ENCODE measurements around the gene XRRA1.

The XRRA1 gene

DNA sequence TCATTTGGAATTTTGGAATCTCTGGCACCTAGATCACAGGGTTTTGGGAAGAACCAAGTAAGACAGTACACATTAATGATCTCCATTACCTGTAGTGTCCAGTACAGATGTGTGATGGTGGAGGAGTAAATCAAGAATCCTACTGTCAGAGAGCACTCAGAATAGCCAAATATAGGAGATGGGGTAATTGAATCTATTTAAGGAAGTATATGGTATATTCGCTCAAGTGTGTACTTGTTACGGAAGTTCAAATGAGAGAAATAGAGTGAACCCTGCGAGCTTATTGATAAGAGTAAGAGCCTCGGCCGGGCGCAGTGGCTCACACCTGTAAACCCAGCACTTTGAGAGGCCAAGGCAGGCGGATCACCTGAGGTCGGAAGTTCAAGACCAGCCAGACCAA, 2.3 kb upstream of the XRRA1 start:
- no peak for DNase-seq (ENCODE audit: low spot score)

DNA sequence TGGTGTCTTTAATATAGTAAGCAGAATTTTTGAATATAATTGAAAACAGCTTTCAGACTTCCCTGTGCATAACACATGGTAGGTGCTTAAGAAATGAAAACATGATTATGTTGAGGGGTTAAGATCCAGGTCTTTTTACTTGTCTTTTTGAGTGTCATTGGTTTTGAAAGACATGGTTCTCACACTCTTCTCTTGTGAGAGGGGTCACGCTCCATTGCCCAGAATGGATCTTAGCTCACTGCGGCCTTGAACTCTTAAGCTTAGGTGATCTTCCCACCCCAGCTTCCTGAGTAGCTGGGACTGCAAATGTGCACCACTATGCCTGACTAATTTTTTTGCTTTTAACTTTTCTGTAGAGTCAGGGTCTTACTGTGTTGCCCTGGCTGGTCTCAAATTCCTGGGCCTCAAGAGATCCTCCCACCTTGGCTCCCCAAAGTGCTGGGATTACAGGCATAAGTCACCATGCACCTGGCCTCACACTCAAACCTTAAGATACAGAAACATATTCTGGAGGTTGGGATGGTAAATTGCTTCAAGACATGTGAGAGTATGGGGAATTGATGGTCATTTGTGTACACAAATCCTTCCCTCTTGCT, 1.6 kb upstream of the XRRA1 start:
- DNase-seq (ENCODE audit: low spot score) = no peak

DNA sequence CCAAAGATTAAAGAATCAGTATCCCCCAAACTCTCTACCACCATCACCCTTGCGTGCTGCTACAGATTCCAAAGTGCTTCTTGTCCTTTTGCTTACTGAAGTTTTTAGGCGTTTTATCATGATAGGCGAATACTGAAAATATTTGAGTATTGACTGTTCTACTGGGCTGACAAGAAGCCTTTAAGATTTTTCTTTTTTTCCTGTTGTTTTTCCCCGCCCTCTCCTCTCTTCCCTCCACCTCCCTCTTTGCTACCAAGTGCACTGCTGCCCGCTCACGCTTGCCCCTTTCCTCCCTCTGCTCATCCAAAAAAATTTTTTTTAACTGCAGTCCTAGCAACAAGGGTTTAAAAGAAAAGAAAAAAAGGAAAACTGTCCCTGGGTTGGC, 854 bp upstream of the XRRA1 start:
- no peak for DNase-seq (ENCODE audit: low spot score)

DNA sequence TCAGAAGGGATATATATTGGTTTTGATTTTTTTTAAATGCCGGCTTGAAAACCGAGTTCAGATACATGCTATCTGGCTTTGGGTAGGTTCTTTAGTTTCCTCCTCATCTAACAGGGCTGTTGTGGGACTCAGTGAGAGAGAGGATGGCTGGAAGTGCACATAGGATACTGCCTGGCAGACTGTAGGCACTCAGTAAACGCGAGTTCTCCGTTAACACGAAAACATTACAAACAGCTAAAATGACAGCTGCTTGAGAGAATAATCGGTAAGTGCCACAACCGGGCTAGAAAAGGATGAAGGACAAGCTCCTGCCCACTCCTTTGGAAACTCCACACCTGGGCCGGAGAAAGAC, 369 bp downstream of the XRRA1 start:
- no peak for DNase-seq (ENCODE audit: low spot score)

DNA sequence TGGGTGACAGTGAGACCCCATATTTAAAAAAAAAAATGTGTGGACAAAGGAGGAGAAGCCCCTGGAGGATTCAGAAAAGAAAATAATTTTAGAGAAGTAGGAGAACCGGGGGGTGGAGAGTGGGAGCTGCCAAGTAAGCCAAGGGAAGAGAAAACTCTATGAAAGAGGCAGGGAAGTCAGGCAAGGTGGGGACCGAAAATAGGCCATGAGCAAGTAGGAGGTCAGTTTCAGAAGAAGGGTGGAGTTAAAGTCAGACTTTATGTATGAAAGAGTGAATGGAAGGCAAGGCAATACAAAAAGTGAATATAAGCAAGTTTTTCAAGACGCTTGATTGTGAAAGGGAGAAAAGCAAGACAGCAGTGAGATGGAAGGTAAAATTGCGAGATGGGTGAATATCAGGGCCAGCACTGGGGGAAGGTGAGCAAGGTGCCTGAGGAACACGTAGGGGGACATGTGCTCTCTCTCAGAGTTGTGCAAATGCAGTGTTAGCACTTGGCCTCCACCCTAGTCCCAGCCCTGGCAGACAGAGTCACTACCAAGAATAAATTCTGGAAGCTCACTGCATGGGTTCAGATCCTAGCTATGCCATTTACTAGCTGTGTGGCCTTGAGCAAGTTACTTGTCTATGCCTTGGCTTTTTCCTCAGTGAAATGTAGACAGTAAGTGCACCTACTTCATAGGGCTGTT, 6.7 kb downstream of the XRRA1 start:
- no peak for DNase-seq (ENCODE audit: low spot score)

DNA sequence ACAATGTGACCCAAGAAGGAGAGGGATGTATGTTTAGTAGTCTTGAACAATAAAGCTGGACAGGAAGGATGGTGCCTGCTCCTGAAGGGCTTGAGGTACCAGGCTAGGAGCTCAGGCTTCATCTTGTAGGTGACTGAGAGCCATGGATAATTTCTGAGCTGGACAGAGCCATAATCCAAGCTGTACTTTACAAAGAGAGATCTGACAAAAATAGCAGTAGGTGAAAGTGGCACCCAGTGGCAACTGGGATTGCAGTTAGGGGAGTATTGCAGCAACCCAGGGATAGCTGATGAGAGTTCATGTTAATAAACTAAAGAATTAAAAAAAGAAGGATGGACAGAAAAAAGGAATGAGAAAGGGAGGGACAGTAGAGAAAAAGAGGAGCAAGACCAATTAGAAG, 7.4 kb downstream of the XRRA1 start:
- no peak for DNase-seq (ENCODE audit: low spot score)

DNA sequence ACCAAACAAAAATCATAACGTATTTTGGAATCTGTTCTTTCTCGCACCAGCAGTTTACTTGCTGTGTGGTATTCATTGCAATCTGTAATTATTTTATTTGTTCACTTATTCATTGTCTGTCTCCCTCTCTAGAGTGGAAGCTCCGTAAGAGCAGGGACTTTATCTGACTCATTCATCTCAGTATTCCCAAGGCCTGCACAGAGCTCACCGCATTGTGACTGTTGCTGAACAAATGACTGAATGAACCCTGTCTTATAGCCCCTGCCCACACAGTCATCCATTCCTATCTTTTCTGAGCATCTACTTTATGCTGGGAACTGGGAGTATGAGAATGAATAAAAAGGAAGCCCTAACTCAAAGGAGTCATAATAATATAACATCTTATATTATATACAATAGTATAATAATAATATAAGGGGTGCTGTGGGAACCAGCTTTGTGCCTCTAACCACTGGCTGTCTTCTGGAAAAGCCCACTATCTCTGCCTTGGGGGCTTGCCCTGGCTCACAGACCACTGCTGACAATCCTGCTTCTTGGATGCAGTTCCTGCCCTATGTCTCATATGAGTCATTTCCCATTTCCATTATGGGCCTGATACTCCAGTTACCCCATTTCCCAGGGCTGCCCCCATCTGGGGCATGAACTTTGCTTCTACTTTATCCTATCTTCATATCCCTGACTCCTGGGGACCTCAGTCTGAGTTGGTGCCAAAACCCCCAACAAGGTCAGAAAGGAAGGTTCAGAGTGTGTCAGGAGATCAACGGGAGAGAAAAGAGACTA, 11.0 kb downstream of the XRRA1 start:
- DNase-seq (ENCODE audit: low spot score) = no peak

DNA sequence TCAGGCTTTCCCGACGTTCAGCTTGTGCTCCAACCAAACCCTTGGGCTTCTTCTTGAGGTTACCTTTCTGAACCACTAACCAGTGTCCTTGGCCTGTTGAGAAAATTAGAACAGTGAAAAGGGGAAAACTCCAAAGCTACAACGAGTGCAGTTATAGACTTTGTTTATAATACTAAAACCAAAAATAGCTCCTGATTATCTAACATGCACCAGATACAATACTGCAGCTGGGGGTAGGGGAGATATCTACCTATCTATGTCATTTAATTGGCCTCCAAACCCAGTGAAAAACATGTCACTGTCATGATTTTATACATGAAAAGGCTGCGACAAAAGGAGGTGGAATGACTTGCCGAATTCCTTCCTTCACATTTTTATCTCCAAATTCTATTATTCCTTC, 11.9 kb downstream of the XRRA1 start:
- no peak for DNase-seq (ENCODE audit: low spot score)

DNA sequence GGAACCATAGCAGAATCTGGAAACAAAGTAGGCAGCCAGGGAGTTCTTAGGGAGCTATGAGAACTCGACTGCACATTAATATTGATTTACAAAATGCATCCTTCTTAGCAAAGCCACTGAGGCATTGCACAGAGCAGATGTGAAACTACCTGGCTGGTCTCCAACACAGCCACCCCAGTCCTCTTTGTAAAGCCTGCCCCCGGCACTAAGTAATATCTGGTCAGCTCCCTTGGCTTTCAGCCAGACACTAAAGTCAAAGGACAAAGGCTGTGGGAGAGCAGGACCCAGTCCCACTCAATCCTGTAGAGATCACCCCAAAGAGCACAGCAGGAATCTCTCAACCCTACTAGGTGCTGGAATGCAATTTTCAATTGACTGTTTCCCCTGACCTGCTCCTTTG, 12.8 kb downstream of the XRRA1 start:
- no peak for DNase-seq (ENCODE audit: low spot score)

DNA sequence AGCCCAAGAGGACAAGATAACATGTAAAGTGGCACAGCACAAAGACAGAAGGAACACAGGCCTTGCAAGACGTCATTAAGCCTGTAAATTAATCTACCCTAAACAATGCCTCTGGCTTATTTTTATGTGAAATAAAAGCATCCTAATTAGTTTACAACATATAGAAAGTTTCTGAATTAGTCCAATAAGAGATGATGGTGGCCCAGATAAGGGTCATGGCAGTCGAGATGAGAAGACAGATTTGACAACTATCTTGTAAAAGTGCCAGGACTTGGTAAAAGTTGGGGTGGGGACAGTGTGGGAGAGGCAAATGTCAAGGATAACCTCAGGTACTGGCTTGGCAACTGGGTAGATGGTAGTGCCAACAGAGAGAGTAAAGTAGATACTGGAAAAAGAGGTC, 13.6 kb downstream of the XRRA1 start:
- DNase-seq (ENCODE audit: low spot score) = no peak

DNA sequence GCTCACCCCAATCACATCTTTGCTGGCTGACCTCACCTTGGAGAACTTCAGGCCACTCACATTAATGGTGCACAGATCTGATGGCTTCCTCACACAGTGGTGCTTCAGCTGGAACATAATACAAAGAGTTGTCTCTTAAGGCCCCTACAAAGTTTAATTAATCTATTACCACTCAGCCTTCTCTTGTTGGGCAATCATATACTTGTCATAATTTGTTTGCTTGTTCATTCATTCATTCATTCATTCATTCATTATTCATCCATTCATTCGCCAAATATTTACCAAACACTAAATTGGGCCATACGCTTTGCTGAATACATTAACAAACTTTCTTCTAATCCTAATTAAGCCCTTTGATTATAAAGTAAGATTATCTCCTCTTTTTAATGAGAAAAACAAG, 15.1 kb downstream of the XRRA1 start:
- DNase-seq (ENCODE audit: low spot score) = no peak

DNA sequence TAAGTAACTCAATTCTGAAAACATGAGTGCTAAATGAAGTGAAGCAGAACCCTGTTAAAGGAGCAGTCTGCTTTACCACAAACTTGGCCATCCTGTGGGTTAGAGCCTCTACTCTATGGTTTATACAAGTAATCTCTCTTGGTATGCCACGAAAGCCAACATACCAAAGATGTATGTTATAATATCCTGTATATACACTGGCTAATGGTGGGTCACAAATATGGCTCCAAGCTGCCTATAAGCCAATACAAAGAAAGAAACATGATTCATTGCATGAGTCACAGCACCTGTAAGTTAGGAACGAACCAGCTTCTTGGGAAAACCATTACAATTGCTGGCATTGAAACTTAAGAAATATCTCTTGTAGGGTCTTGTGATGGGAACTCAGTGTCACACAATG, 16.1 kb downstream of the XRRA1 start:
- no peak for DNase-seq (ENCODE audit: low spot score)

DNA sequence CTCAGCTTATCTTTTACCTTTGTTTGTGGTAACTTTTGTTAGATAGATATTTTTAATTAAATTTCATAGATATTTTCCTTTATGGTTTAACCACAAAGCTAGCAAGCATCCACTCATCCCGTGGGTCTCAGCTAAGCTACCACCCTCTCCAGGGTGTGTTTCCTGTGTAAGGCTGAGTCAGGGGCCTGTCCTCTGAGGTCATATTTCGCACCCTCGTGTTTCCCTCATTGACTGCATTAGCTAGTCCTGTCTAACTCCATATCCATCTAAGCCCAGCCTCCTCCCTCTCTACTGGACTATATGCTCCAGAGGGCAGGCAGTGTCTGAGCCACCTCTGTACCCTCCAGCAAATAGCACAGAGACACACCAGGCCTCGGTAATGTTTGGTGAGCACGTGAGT, 16.7 kb downstream of the XRRA1 start:
- DNase-seq (ENCODE audit: low spot score) = no peak

DNA sequence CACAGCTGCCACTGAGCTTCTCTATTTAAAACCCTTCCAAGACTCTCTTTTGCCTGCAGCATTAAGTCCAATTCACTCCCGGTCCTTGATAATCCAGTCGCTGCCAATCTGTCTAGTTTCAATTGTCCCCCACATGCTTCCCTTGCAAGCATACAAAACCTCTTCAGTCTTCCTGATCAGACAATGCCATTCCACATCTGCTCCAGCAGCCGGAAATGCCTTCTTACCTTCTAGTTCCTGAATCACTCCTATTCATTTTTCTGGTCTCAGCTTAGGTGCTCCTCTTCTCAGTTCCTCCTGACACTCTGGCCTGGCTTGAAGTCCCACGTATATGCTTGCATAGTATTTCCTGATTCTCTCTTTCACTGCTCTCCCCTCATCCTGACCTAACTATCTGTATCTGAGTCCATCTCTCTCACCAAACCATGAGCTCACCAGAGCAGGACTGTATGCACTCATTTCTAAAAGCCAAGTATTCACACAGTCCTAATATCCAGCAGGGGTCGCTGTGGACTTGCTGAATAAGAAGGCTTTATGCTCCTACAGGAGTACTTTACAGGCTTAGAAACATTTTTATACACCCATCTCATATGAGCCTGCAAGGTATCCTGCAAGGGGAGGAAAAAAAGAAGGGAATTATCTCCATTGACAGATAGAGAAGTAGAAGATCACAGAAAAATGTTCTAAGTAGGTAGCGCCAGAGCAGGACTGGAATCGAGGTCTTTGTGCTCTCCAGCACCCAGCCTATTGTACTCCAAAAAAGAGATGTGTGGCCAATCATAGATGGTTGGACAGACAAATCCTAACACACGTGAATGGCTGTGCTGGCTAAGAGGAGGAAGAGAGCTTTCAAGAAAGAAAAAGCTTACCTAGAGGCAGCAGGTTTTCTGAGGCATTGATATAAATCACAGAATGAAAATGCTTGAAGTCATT, 19.2 kb downstream of the XRRA1 start:
- no peak for DNase-seq (ENCODE audit: low spot score)

DNA sequence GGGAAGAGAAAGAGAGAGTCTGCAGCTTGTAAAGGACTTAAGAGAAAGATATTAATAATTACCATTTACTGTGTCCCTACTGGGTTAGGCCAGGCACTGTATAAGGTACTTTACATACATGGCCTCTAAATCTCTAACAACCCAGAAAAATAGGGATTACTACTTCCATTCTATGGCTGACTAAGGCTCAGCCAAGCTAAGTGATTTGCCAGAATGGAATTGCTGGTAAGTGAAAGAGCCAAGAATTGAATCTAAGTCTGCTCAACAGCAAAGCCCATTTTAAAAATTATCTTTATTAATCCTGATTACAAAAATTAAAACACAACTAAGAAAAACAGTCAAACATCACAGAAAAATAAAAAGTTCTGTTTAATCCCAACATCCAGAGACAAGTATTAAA, 21.4 kb downstream of the XRRA1 start:
- no peak for DNase-seq (ENCODE audit: low spot score)

DNA sequence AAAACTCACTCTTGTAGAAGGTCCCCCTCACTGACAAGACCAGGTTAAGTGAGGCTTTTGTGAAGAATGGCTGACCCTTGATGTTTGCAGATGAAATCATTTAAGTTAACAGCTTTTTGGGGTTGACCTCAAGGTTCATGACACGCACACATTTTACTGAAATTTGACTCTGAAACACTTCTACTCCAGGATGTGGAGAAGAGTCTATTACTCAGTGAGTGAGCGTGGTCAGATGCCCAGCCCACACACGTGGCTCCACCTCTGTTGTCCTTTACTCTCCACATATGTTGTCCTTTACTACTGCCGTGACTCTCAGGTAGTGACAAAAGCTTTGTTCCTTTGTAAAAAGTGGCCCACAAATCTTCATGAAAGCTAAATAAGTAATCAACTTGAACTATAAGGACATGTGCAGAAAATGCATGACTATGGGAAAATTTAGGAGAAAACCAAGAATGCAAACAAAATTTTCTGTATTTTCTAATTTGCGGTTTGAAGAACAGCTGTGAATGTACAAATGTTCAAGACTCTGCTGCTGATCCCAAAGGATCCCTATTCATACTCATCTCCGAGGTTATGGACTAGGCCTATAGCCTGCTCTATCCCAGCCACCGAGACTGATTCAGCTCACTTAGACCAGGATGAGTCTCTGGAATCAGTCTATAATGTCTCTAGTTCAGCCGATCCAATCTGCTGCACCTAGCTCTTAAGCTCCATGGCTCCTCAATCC, 22.4 kb downstream of the XRRA1 start:
- DNase-seq (ENCODE audit: low spot score) = no peak

DNA sequence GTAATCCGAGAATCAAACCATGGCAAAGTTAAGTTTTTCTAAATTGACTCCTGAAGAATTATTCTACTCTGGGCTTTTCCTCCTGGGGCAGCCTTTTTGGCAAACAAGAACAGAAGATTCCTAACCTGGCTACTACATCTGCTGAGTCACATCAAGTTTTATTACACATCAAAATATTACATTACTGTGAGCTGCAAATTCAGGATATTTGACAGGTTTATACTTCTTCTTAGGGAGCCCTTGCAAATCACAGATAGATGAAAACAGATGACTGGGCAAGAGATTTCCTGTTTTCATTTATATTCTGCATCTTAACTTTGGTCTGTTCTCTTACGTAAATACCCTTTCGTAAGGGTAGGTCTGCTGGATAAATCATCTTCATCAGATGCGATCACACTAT, 23.6 kb downstream of the XRRA1 start:
- DNase-seq (ENCODE audit: low spot score) = no peak

DNA sequence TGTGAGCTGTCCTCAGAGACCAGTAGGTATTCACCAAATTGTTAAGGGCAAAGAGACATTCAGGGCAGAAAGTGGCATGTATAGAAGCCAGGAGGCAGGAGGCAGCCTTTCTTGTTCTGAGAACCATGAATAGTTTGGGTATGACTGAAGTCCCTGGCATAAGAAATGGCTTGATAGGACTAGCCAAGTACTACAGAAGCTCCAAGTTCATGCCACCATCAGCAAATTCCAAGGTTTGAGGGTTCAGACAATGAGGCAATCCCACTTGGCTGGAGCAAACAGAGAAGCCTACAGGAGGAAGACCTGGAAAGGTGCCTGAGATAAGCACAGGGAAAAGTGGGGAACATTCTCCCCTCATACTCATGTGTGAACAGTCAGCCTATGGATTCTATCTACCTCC, 25.8 kb downstream of the XRRA1 start:
- no peak for DNase-seq (ENCODE audit: low spot score)

DNA sequence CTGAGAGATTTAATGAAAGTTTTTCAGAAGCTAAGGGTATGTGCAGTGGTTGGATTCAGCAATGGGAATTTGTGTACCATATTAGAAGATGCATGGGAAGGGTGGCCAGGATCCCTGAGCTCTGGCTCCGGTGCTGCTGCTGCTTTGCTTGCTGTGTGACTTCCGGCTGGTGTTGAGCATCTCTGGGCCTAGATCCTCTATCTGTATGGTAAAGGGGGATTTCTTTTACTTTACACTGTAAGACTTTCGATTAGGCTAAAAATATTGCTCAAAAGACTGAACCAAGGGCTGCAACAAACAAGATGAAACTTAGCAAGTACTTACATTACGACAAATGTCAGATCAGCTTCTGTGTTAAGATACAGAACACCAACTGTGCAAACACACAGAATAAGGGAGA, 39.1 kb downstream of the XRRA1 start:
- no peak for DNase-seq (ENCODE audit: low spot score)

DNA sequence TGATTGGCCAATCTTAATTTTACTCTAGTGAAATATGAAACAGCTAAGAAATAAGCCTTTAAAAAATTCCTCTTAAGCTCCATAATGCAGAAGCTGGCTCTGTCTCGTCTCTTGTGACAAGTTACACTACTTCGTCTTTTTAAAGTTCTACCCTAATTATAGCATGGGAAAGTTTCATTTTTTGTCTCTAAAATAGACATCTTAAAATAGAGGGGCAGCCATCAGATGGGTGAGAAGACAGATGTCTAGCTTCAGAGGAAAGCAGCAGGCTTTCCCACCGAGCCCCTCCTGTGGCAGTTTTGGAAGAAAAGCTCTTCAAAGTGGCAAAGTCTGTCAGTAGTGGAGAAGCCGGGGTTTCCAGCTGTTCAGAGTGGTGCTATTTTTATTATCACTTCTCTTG, 39.5 kb downstream of the XRRA1 start:
- no peak for DNase-seq (ENCODE audit: low spot score)

DNA sequence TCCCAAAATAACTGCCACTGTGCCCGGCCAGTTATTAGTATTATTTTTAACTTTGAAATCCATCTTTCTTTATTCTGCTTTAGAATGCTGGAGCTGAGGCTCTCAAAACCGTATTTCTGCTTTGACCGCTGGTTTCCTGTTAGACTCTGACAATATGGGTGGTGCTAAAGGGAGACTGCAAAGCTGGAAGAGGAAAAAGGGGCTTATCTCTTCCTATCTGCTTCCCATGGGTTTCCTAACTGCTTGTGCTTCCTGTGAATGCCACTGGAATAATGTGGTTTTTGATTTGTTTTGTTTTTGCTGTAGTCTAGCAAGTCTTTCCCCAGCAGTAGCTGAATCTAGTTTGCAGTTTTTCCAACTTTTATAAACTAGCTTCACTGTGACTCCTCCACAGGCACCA, 43.6 kb downstream of the XRRA1 start:
- DNase-seq (ENCODE audit: low spot score) = no peak

DNA sequence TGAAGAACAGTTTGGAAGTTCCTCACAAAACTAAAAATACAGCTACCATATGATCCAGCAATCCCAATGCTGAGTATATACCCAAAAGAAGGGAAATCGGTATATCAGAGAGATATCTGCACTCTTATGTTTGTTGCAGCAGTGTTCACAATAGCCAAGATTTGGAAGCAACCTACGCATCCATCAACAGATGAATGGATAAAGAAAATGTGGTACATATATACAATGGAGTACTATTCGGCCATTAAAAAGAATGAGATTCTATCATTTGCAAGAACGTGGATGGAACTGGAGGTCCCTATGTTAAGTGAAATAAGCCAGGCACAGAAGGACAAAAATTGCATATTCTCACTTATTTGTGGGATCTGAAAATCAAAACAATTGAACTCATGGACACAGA, 46.5 kb downstream of the XRRA1 start:
- no peak for DNase-seq (ENCODE audit: low spot score)
